H9 (cell line): ENCODE data around the gene VTI1B. TPM values are rescaled to one million over a fixed set of nuclear protein-coding genes. Genes with fewer than 3 reads are reported as not detected.
"Not testable (repeated sequence)": the region's sequence is repeated elsewhere in the genome, so short reads cannot be mapped to it uniquely, and the experiment has no call there.

ENCODE experiments used
- DNase-seq: peaks from one replicate; pipeline ENCODE4 v3.0.0-alpha.2; 2017
- H2AFZ ChIP-seq: one replicate; pipeline ENCODE4 v1.6.1; 2013; ENCODE audit warnings: mild to moderate bottlenecking, low read length, control low read depth, moderate library complexity
- H2AK5ac ChIP-seq: 2 replicates; pipeline ENCODE4 v1.6.1; 2013; ENCODE audit warnings: low read length, control low read depth, mixed read lengths; ENCODE audit not compliant: insufficient read length
- H2BK120ac ChIP-seq: one replicate; pipeline ENCODE4 v1.6.1; 2013; ENCODE audit warnings: low read depth, mild to moderate bottlenecking, low read length, control low read depth, inconsistent platforms; ENCODE audit not compliant: poor library complexity, severe bottlenecking
- H2BK12ac ChIP-seq: 2 replicates; pipeline ENCODE4 v1.6.1; 2013; ENCODE audit warnings: low read length, control low read depth, mixed read lengths, low read depth; ENCODE audit not compliant: insufficient read length
- H2BK15ac ChIP-seq: 2 replicates; pipeline ENCODE4 v1.6.1; 2013; ENCODE audit warnings: low read depth, low read length, control low read depth
- H2BK20ac ChIP-seq: one replicate; pipeline ENCODE4 v1.6.1; 2013; ENCODE audit warnings: low read depth, mild to moderate bottlenecking, low read length, control low read depth, inconsistent platforms; ENCODE audit not compliant: poor library complexity, severe bottlenecking
- H2BK5ac ChIP-seq: 2 replicates; pipeline ENCODE4 v1.6.1; 2013; ENCODE audit warnings: low read length, control low read depth, mixed read lengths; ENCODE audit not compliant: insufficient read length
- H3K14ac ChIP-seq: 2 replicates; pipeline ENCODE4 v1.6.1; 2013; ENCODE audit warnings: low read length, control low read depth; ENCODE audit not compliant: insufficient read depth
- H3K18ac ChIP-seq: 2 replicates; pipeline ENCODE4 v1.6.1; 2013; ENCODE audit warnings: low read depth, mild to moderate bottlenecking, mixed read lengths, low read length, control low read depth; ENCODE audit not compliant: insufficient read length
- H3K23ac ChIP-seq: 2 replicates; pipeline ENCODE4 v1.6.1; 2013; ENCODE audit warnings: low read length, control low read depth, mixed read lengths, low read depth; ENCODE audit not compliant: insufficient read length
- H3K23me2 ChIP-seq: 2 replicates; pipeline ENCODE4 v1.6.1; 2013; ENCODE audit warnings: low read depth, mild to moderate bottlenecking, mixed read lengths, low read length, control low read depth; ENCODE audit not compliant: insufficient read length, poor library complexity, severe bottlenecking
- H3K27ac ChIP-seq: 2 replicates; pipeline ENCODE4 v1.5.1; 2013; ENCODE audit warnings: low read length, control low read depth, mixed read lengths, low read depth; ENCODE audit not compliant: insufficient read length
- H3K27me3 ChIP-seq: 2 replicates; pipeline ENCODE4 v1.6.1; 2013; ENCODE audit warnings: low read length, control low read depth, inconsistent platforms; ENCODE audit not compliant: insufficient read depth
- H3K4ac ChIP-seq: 2 replicates; pipeline ENCODE4 v1.6.1; 2013; ENCODE audit warnings: low read depth, mild to moderate bottlenecking, control low read depth, inconsistent platforms, low read length, moderate library complexity
- H3K4me1 ChIP-seq: 2 replicates; pipeline ENCODE4 v1.6.1; 2013; ENCODE audit warnings: low read length, control low read depth, inconsistent platforms; ENCODE audit not compliant: insufficient read depth
- H3K4me2 ChIP-seq: 2 replicates; pipeline ENCODE4 v1.6.1; 2013; ENCODE audit warnings: low read length, control low read depth, mixed read lengths; ENCODE audit not compliant: insufficient read length, insufficient read depth
- H3K56ac ChIP-seq: 2 replicates; pipeline ENCODE4 v1.6.1; 2013; ENCODE audit warnings: low read depth, mild to moderate bottlenecking, mixed read lengths, low read length, control low read depth; ENCODE audit not compliant: insufficient read length
- H3K79me1 ChIP-seq: 2 replicates; pipeline ENCODE4 v1.6.1; 2013; ENCODE audit warnings: low read depth, mild to moderate bottlenecking, moderate library complexity, low read length, control low read depth, inconsistent platforms; ENCODE audit not compliant: insufficient read depth, poor library complexity, severe bottlenecking
- H3K79me2 ChIP-seq: 2 replicates; pipeline ENCODE4 v1.6.1; 2013; ENCODE audit warnings: low read length, control low read depth, inconsistent platforms; ENCODE audit not compliant: insufficient read depth
- H3K9ac ChIP-seq: 2 replicates; pipeline ENCODE4 v1.6.1; 2013; ENCODE audit warnings: low read length, control low read depth, mixed read lengths; ENCODE audit not compliant: insufficient read length; ENCODE audit errors: extremely low read depth
- H3K9me3 ChIP-seq: one replicate; pipeline ENCODE4 v1.6.1; 2013; ENCODE audit warnings: low read depth, low read length, inconsistent platforms; ENCODE audit not compliant: control insufficient read depth
- H3T11ph ChIP-seq: one replicate; pipeline ENCODE4 v1.6.1; 2013; ENCODE audit warnings: mild to moderate bottlenecking, low read length, control low read depth, inconsistent platforms
- H4K20me1 ChIP-seq: one replicate; pipeline ENCODE4 v1.6.1; 2013; ENCODE audit not compliant: control insufficient read depth, insufficient read length, insufficient read depth
- H4K5ac ChIP-seq: 2 replicates; pipeline ENCODE4 v1.6.1; 2013; ENCODE audit warnings: low read depth, mild to moderate bottlenecking, mixed read lengths, low read length, control low read depth; ENCODE audit not compliant: insufficient read length
- H4K8ac ChIP-seq: replicated peaks from 2 replicates; pipeline ENCODE4 v1.6.1; 2013; ENCODE audit warnings: low read length, control low read depth, mixed read lengths, low read depth; ENCODE audit not compliant: insufficient read length
- H4K91ac ChIP-seq: 2 replicates; pipeline ENCODE4 v1.6.1; 2013; ENCODE audit warnings: low read depth, mild to moderate bottlenecking, moderate library complexity, mixed read lengths, low read length, control low read depth; ENCODE audit not compliant: insufficient read length
- H3K27ac Mint-ChIP-seq, 3 experiments: 2 replicates in 2 of 3; 3 replicates in 1 of 3; pipeline ENCODE4 v1.8.0; 2020 to 2021; ENCODE audit warnings: mixed read lengths in 3 of 3, mild to moderate bottlenecking in 1 of 3, moderate library complexity in 1 of 3
- H3K27me3 Mint-ChIP-seq: 2 replicates; pipeline ENCODE4 v1.8.0; 2021; ENCODE audit warnings: low read depth, mild to moderate bottlenecking, moderate library complexity, mixed read lengths
- H3K36me3 Mint-ChIP-seq, 3 experiments: 2 replicates in 2 of 3; 3 replicates in 1 of 3; pipeline ENCODE4 v1.8.0; 2020 to 2021; ENCODE audit warnings: low read depth in 3 of 3, mixed read lengths in 3 of 3; ENCODE audit not compliant: insufficient read depth in 1 of 3
- H3K4me1 Mint-ChIP-seq, 2 experiments: 2 replicates each; pipeline ENCODE4 v1.8.0; 2020; ENCODE audit warnings: mixed read lengths in 2 of 2
- H3K4me3 Mint-ChIP-seq, 2 experiments: 2 replicates in 1 of 2; 3 replicates in 1 of 2; pipeline ENCODE4 v1.8.0; 2020 to 2021; ENCODE audit warnings: mild to moderate bottlenecking in 2 of 2, mixed read lengths in 2 of 2, moderate library complexity in 1 of 2
- H3K9me3 Mint-ChIP-seq, 2 experiments: 2 replicates in 1 of 2; 3 replicates in 1 of 2; pipeline ENCODE4 v1.8.0; 2020; ENCODE audit warnings: mild to moderate bottlenecking in 2 of 2, mixed read lengths in 2 of 2, moderate library complexity in 1 of 2
- WGBS: extraction: QIAGEN DNeasy Blood & Tissue Kit; methylation state at CpG from one replicate; pipeline ENCODE4 v1.1.7; 2013; ENCODE audit warnings: missing lambda C conversion rate, low lambda C conversion rate, mixed read lengths; ENCODE audit not compliant: insufficient read length; ENCODE audit errors: extremely low coverage; 5-methylcytosine and 5-hydroxymethylcytosine counted together
- total RNA-seq: library from RNA; stranded (reverse); gene quantifications from 2 replicates; pipeline ENCODE4 v1.2.1, GENCODE V29; 2021
- TF ChIP-seq, protein P1 (sequence below): fragments of 200-600 bp; sonication (generic); conservative IDR thresholded peaks from 3 replicates; pipeline ENCODE4 v1.8.0; 2021; ENCODE audit warnings: antibody characterized with exemption, mild to moderate bottlenecking

VTI1B gene
- total RNA-seq, 1 experiment from 2014 or later, result 118 TPM

DNA sequence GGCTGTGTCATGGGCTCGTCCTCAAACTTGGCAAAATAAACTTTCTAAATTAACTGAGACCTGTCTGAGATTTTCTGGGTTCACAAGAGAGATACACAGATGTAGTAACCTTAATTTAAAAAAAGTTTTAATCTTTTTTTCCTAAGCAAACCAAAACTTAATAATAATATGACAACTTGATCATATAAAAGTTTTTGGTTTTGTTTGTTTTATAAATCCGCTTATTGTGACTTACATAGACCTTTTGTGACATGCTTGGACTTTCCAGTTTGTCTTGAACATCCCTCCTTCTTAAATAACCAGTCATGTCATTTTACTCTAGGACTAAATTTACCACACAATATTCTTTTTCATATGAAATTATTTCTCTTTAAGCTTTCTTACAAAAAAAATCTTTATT is 35.8 kb upstream of the VTI1B start:
- Mint-ChIP-seq H3K4me3 (no peak overlapping the region), H3K4me1 (peaks cover 0 to 2% of the 10 kb centered on the region in 2 experiments; a peak in 1 of 4 replicates), H3K36me3 (peaks cover 4 to 14% (median 5%) of the 10 kb centered on the region in 3 experiments; a peak in 6 of 7 replicates), H3K27ac (no peak overlapping the region), H3K27me3 (peaks cover 2% of the 10 kb centered on the region), H3K9me3 (peaks cover 46 to 54% of the 10 kb centered on the region in 2 experiments)
- TF ChIP-seq, protein P1, sequence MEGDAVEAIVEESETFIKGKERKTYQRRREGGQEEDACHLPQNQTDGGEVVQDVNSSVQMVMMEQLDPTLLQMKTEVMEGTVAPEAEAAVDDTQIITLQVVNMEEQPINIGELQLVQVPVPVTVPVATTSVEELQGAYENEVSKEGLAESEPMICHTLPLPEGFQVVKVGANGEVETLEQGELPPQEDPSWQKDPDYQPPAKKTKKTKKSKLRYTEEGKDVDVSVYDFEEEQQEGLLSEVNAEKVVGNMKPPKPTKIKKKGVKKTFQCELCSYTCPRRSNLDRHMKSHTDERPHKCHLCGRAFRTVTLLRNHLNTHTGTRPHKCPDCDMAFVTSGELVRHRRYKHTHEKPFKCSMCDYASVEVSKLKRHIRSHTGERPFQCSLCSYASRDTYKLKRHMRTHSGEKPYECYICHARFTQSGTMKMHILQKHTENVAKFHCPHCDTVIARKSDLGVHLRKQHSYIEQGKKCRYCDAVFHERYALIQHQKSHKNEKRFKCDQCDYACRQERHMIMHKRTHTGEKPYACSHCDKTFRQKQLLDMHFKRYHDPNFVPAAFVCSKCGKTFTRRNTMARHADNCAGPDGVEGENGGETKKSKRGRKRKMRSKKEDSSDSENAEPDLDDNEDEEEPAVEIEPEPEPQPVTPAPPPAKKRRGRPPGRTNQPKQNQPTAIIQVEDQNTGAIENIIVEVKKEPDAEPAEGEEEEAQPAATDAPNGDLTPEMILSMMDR, result no peak
- Histone ChIP-seq H2BK120ac (no peak overlapping the region), H3K27me3 (no peaks in the 10 kb centered on the region), H3K27ac (no peak overlapping the region), H3K56ac (no peak overlapping the region), H3K23me2 (no peaks in the 10 kb centered on the region), H4K20me1 (no peaks in the 10 kb centered on the region), H2BK15ac (no peak overlapping the region), H3K9ac (no peak overlapping the region), H3K4me2 (no peak overlapping the region), H4K8ac (no peak overlapping the region), H3K18ac (no peak overlapping the region), H3K4me1 (no peaks in the 10 kb centered on the region), H2BK12ac (no peak overlapping the region), H2BK20ac (no peak overlapping the region), H3K14ac (no peak overlapping the region), H3K4ac (no peak overlapping the region), H2BK5ac (no peak overlapping the region), H4K5ac (no peak overlapping the region), H3K79me2 (no peaks in the 10 kb centered on the region), H4K91ac (no peak overlapping the region), H3K9me3 (peaks cover 13% of the 10 kb centered on the region), H3K23ac (no peak overlapping the region), H3K79me1 (no peaks in the 10 kb centered on the region), H3T11ph (no peak overlapping the region), H2AK5ac (no peak overlapping the region), H2AFZ (no peak overlapping the region)
- no peak for DNase-seq
- no CpG with 5 or more reads among the region's 2 CpGs for WGBS

GRCh38 chr14:67709796-67710195 is 35.4 kb upstream of the VTI1B start:
- not testable (repeated sequence) for H3K4me1 Mint-ChIP-seq, H3T11ph ChIP-seq, H3K27me3 Mint-ChIP-seq, H4K91ac ChIP-seq, H3K4me3 Mint-ChIP-seq, H3K4me2 ChIP-seq, H3K79me2 ChIP-seq, H4K5ac ChIP-seq, H3K23me2 ChIP-seq, H3K27me3 ChIP-seq, H3K14ac ChIP-seq, H3K27ac Mint-ChIP-seq, H4K8ac ChIP-seq, H3K4me1 ChIP-seq, DNase-seq, H3K4ac ChIP-seq, H3K18ac ChIP-seq, H2BK15ac ChIP-seq, H3K56ac ChIP-seq, H2AK5ac ChIP-seq, H3K27ac ChIP-seq, H3K9ac ChIP-seq, H2BK20ac ChIP-seq, H4K20me1 ChIP-seq, H3K79me1 ChIP-seq, H2BK12ac ChIP-seq, H2BK5ac ChIP-seq, H3K23ac ChIP-seq, H2AFZ ChIP-seq, H2BK120ac ChIP-seq
- Mint-ChIP-seq H3K36me3 (peaks cover 4 to 14% (median 5%) of the 10 kb centered on the region in 3 experiments; a peak in 6 of 7 replicates), H3K9me3 (peaks cover 46 to 54% of the 10 kb centered on the region in 2 experiments)
- peaks cover 13% of the 10 kb centered on the region for H3K9me3 ChIP-seq
- WGBS, result no CpG with 5 or more reads among the region's 1 CpG
